Endothelial cell of umbilical vein (primary cell): ENCODE data around the gene SLC8A1. TPM values are rescaled to one million over a fixed set of nuclear protein-coding genes. Genes with fewer than 3 reads are reported as not detected.

ENCODE experiments used
- BruUV-seq: library from RNA; stranded (reverse); fragments of 400-500 nt; replicated peaks from 2 replicates; lab custom pipeline; 2021; lab: Mats Ljungman, UMichigan
- CTCF ChIA-PET: fragments of 300-600, 350-600 bp; sonication (Branson Sonifier 250); formaldehyde crosslinking; loops from one replicate; lab custom pipeline; 2021; ENCODE audit warnings: antibody characterized with exemption, inconsistent platforms; lab: Charles Lee
- POLR2A ChIA-PET: fragments of 300-600, 350-600 bp; sonication (Branson Sonifier 250); formaldehyde crosslinking; loops from one replicate; lab custom pipeline; 2021; ENCODE audit warnings: antibody characterized with exemption, inconsistent platforms; lab: Charles Lee
- DNase-seq: peaks from one replicate; pipeline ENCODE4 v3.0.0-alpha.2; 2011; ENCODE audit warnings: low read depth, low spot score
- FAIRE-seq: peaks from 2 replicates; lab custom pipeline; 2011; peaks lifted over from hg19 to GRCh38; lab: Jason Lieb, UNC
- H2AFZ ChIP-seq: 2 replicates; pipeline ENCODE4 v1.6.0; 2012; ENCODE audit warnings: low read depth, low read length, control low read depth, inconsistent platforms
- H3K27ac ChIP-seq: 2 replicates; pipeline ENCODE4 v1.5.1; 2011; ENCODE audit warnings: low read depth, mild to moderate bottlenecking, control low read depth, low read length, moderate library complexity; ENCODE audit not compliant: insufficient read depth
- H3K27me3 ChIP-seq, 2 experiments: 2 replicates each; pipeline versions ENCODE4 v1.6.0 to v1.6.1; 2011; ENCODE audit warnings: low read length in 2 of 2, mixed read lengths in 1 of 2; ENCODE audit not compliant: control insufficient read depth in 2 of 2, insufficient read depth in 2 of 2
- H3K36me3 ChIP-seq, 2 experiments: 2 replicates in 1 of 2; 3 replicates in 1 of 2; pipeline ENCODE4 v1.5.1; 2011; ENCODE audit warnings: low read length in 2 of 2, mild to moderate bottlenecking in 1 of 2, moderate library complexity in 1 of 2; ENCODE audit not compliant: control insufficient read depth in 2 of 2, insufficient read depth in 2 of 2; ENCODE audit errors: extremely low read depth in 1 of 2
- H3K4me1 ChIP-seq: 3 replicates; pipeline ENCODE4 v1.5.1; 2011; ENCODE audit warnings: mild to moderate bottlenecking, low read length; ENCODE audit not compliant: control insufficient read depth, insufficient read depth; ENCODE audit errors: extremely low read depth
- H3K4me2 ChIP-seq: 2 replicates; pipeline ENCODE4 v1.6.1; 2011; ENCODE audit warnings: low read length, control low read depth, mixed read lengths; ENCODE audit not compliant: insufficient read depth
- H3K4me3 ChIP-seq, 3 experiments: fragments of 200-600 bp in 1 of 3; sonication (generic), shearing (Covaris generic) in 1 of 3; replicated peaks in 1 of 3; 2 replicates each; pipeline ENCODE4 v1.5.1; 2011 to 2016; ENCODE audit warnings: control low read depth in 3 of 3, low read length in 3 of 3, mild to moderate bottlenecking in 2 of 3, inconsistent platforms in 1 of 3, low read depth in 1 of 3, moderate library complexity in 1 of 3; ENCODE audit not compliant: insufficient read depth in 1 of 3
- H3K79me2 ChIP-seq: 2 replicates; pipeline ENCODE4 v1.6.0; 2012; ENCODE audit warnings: low read length, inconsistent platforms; ENCODE audit not compliant: control insufficient read depth, insufficient read depth
- H3K9ac ChIP-seq: replicated peaks from 2 replicates; pipeline ENCODE3; 2011; ENCODE audit warnings: low read length, control low read depth; ENCODE audit not compliant: insufficient read depth; ENCODE audit errors: extremely low read depth
- H3K9me1 ChIP-seq: replicated peaks from 3 replicates; pipeline ENCODE4 v1.6.0; 2011; ENCODE audit warnings: mild to moderate bottlenecking, low read length; ENCODE audit not compliant: control insufficient read depth, insufficient read depth; ENCODE audit errors: extremely low read depth
- H3K9me3 ChIP-seq: replicated peaks from 2 replicates; pipeline ENCODE4 v1.5.1; 2012; ENCODE audit warnings: low read length, inconsistent platforms; ENCODE audit not compliant: control insufficient read depth, insufficient read depth
- H4K20me1 ChIP-seq: replicated peaks from 2 replicates; pipeline ENCODE3; 2011; ENCODE audit warnings: mild to moderate bottlenecking, low read length; ENCODE audit not compliant: control insufficient read depth, insufficient read depth; ENCODE audit errors: extremely low read depth
- CTCF ChIP-seq, 2 donors: IDR thresholded peaks; 1 replicate in 1 of 2; 2 replicates in 1 of 2; pipeline ENCODE4 v1.5.1; 2011; ENCODE audit warnings: low read length in 2 of 2, mild to moderate bottlenecking in 2 of 2, moderate library complexity in 2 of 2, control low read depth in 1 of 2, inconsistent platforms in 1 of 2, low read depth in 1 of 2; ENCODE audit not compliant: insufficient read depth in 1 of 2; ENCODE audit errors: extremely low read depth in 1 of 2
- EZH2 ChIP-seq: IDR thresholded peaks from 2 replicates; pipeline ENCODE4 v1.6.1; 2012; ENCODE audit warnings: borderline replicate concordance, low read depth, mild to moderate bottlenecking, moderate library complexity, low read length, inconsistent platforms; ENCODE audit not compliant: severe bottlenecking
- FOS ChIP-seq: IDR thresholded peaks from 2 replicates; pipeline ENCODE4 v1.6.1; 2011; ENCODE audit warnings: mild to moderate bottlenecking, low read length, moderate library complexity, borderline replicate concordance; ENCODE audit not compliant: insufficient read depth
- GATA2 ChIP-seq: IDR thresholded peaks from 2 replicates; pipeline ENCODE4 v1.7.0; 2011; ENCODE audit warnings: low read depth, mild to moderate bottlenecking, moderate library complexity, mixed read lengths, low read length; ENCODE audit not compliant: insufficient read length, insufficient read depth
- JUN ChIP-seq: IDR thresholded peaks from 2 replicates; pipeline ENCODE4 v1.6.1; 2011; ENCODE audit warnings: borderline replicate concordance, low read depth; ENCODE audit not compliant: insufficient read length, insufficient read depth
- MAX ChIP-seq: IDR thresholded peaks from 2 replicates; pipeline ENCODE4 v1.6.1; 2011; ENCODE audit not compliant: insufficient read depth, insufficient read length
- MYC ChIP-seq: IDR thresholded peaks from one replicate; pipeline ENCODE4 v1.6.1; 2011; ENCODE audit warnings: mild to moderate bottlenecking, low read depth, low read length
- POLR2A ChIP-seq: IDR thresholded peaks from 2 replicates; pipeline ENCODE4 v1.6.1; 2012; ENCODE audit warnings: low read depth, mild to moderate bottlenecking, control low read depth, low read length
- POLR2AphosphoS5 ChIP-seq: IDR thresholded peaks from 2 replicates; pipeline ENCODE4 v1.6.1; 2012; ENCODE audit warnings: low read depth, mild to moderate bottlenecking, control low read depth, low read length, moderate library complexity; ENCODE audit not compliant: insufficient read depth
- dilution Hi-C: fragments of 300-500 bp; cut with MboI; formaldehyde crosslinking; loops from one replicate; pipeline ENCODE4 v1.15.0; 2019; ENCODE audit warnings: low sequenced_read_pairs; ENCODE audit not compliant: extremely low pct_ligation_motif_present
- intact Hi-C: fragments of 100-400 bp; cut with micrococcal nuclease; formaldehyde crosslinking; loops from one replicate; pipeline ENCODE4 v1.10.0; 2022
- polyA plus RNA-seq, 4 experiments: library from polyadenylated mRNA; depleted of rRNA in 3 of 4; stranded (reverse) in 3 of 4; unstranded in 1 of 4; fragments of >200 nt; gene quantifications; 2 replicates each; pipeline versions ENCODE4 v1.2.1 to v1.2.3, GENCODE V29; 2011 to 2012; ENCODE audit warnings: missing spikeins in 1 of 4
- total RNA-seq: library from RNA; stranded (reverse); gene quantifications from 2 replicates; pipeline ENCODE4 v1.2.3, GENCODE V29; 2021

Gene SLC8A1
- total and polyA plus RNA-seq, 2 donors (not counting 3 experiments of a cell fraction or from before 2014, with no cell fraction given) = 0.19 to 1.8 TPM

GRCh38 chr2:40360652-40361051, 91.2 kb downstream of the SLC8A1 start:
- no peaks in the 10 kb centered on the region for H3K79me2 ChIP-seq
- TF ChIP-seq FOS (no peak), POLR2AphosphoS5 (no peak), MAX (no peak), JUN (no peak), MYC (no peak), CTCF (IDR thresholded peaks at IDR 0.05; ENCODE audit: extremely low read depth in 1 of 2, insufficient read depth in 1 of 2, low read depth in 1 of 2, low read length in 2 of 2) (no peak), GATA2 (no peak), POLR2A (no peak), EZH2 (no peak)
- H4K20me1 ChIP-seq = no peaks in the 10 kb centered on the region
- BruUV-seq = no TSS peak
- DNase-seq = no peak
- no peak overlapping the region for H3K27ac ChIP-seq
- ChIA-PET POLR2A (no interaction called here), CTCF (interaction anchor here (0.9 kb wide), 1 partner anchor 9 kb away, joined by 3 read pairs; no protein-coding TSS in a partner anchor)
- no peak overlapping the region for H3K9ac ChIP-seq
- no peak for FAIRE-seq
- H3K27me3 ChIP-seq = no peaks in the 10 kb centered on the region
- no peak overlapping the region for H3K4me2 ChIP-seq
- H3K9me3 ChIP-seq = no peaks in the 10 kb centered on the region
- no peak overlapping the region for H3K4me3 ChIP-seq
- dilution Hi-C loops (no loop called here), intact Hi-C loops (no loop called here)
- no peaks in the 10 kb centered on the region for H3K36me3 ChIP-seq
- H3K9me1 ChIP-seq = no peaks in the 10 kb centered on the region
- no peaks in the 10 kb centered on the region for H3K4me1 ChIP-seq
- H2AFZ ChIP-seq = no peak overlapping the region
